ENCODE data around the gene TSPAN4.

The TSPAN4 gene

DNA sequence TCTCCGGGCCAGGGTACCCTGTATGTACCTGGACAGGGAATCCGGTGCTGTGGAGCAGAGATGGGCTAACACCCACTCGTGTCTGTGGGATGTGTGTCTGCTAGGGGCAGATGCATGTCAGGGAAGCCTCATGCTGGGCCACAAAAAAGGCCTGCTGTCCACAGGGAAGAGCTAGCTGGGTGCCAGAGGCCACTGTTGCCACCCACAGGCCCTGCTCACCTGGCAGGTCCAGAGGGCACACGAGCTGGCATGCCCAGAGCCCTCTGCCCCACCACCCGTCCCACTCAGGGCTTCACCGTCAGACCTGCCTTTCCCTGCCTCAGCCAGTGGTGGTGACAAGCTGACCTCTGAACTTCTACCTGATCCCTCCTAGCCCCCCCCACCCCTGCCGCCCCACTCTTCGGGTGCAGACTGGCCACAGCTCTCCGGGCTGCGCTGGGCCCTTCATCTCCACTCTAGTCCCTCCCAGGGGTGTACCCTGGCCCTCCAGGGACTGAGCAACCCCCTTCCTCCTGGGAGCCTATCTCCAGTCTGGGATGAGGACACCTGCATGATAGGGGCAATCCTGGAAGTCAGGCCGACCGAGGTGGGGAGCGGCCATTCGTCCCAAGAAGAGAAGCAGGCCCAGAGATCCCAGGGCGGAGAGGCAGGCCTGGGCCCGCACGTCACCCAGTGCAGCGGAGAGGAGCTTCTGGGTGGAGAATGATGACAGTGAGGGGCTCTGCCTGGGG lies 45.9 kb upstream of the TSPAN4 start (continued):
- peak; percentile 17; the same call in 1 of the 2 replicates for TF ChIP-seq ZBTB48 (tag by site-specific recombination; IDR thresholded peaks at IDR 0.05)
- TF ChIP-seq ZNF629 (tag by site-specific recombination; IDR thresholded peaks at IDR 0.05), result 0 out of 2 replicates have a peak, but pooled peaks have one; percentile 48
- no peak for TF ChIP-seq OVOL3 (tag by site-specific recombination; IDR thresholded peaks at IDR 0.05)
- TF ChIP-seq ZNF548 (tag by site-specific recombination; IDR thresholded peaks at IDR 0.05), result no peak
- no peak for TF ChIP-seq ZNF621 (tag by site-specific recombination; IDR thresholded peaks at IDR 0.05)
- TF ChIP-seq ZNF174 (tag by site-specific recombination; IDR thresholded peaks at IDR 0.05), result no peak
- TF ChIP-seq, protein P1, sequence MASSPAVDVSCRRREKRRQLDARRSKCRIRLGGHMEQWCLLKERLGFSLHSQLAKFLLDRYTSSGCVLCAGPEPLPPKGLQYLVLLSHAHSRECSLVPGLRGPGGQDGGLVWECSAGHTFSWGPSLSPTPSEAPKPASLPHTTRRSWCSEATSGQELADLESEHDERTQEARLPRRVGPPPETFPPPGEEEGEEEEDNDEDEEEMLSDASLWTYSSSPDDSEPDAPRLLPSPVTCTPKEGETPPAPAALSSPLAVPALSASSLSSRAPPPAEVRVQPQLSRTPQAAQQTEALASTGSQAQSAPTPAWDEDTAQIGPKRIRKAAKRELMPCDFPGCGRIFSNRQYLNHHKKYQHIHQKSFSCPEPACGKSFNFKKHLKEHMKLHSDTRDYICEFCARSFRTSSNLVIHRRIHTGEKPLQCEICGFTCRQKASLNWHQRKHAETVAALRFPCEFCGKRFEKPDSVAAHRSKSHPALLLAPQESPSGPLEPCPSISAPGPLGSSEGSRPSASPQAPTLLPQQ (tag by site-specific recombination; IDR thresholded peaks at IDR 0.05), result 0 out of 2 replicates have a peak, but pooled peaks have one; percentile 10
- no peak for TF ChIP-seq ZNF391 (tag by site-specific recombination; IDR thresholded peaks at IDR 0.05; ENCODE audit: borderline replicate concordance, low read depth)
- TF ChIP-seq EGR2 (tag by site-specific recombination; IDR thresholded peaks at IDR 0.05; ENCODE audit: low read depth), result no peak
- TF ChIP-seq ZNF501 (tag by site-specific recombination; IDR thresholded peaks at IDR 0.05), result no peak

DNA sequence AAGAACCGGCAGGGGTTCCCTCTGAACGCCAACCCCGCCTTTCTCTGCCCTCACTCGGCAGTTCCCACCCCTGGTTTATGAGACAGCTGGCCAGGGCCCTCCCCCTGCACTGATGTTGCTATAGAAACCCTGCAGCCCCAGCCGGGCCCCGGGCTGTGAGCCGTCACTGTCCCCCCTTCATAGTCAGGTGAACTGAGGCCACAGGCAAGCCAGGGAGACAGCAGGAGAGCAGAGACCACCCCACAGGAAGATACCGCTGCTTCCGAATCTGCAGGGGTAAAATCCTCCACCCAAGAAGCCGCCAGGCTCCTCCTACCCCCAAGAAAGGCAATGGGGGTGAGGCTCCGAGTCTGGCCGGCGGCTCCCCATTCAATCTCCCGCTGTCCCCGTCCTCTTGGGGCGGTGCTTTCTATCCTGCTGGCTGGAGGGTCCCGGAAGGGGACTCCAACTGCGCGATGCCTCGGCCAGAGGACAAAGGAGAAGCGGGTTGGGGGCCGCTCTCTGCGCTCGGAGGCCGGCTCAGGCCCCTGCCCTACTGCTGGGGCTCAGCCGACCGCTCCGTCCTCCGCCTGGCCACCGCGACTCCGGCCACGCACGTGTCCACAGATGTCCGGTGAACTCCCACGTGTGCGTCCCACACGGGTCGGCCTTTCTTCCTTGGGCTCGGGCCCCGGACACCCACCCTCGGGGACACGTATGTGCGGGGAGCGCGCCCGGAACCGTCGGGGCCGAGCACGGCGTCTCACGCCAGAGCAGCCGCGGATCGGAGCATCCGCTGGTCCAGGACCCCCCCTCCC lies 45.2 kb upstream of the TSPAN4 start:
- Histone ChIP-seq H3K4me1 (ENCODE audit: control insufficient read depth, insufficient read depth, low read length) (peaks cover 6% of the 10 kb centered on the region), H3K27ac (ENCODE audit: extremely low read depth, low read depth, low read length) (peak overlapping the region; percentile 74; the same call in 1 of the 2 replicates), H3K9me3 (ENCODE audit: control insufficient read depth, insufficient read depth, low read depth, low read length) (no peaks in the 10 kb centered on the region), H3K4me3 (ENCODE audit: low read depth, low read length) (peak overlapping the region; percentile 90), H3K36me3 (ENCODE audit: control insufficient read depth in 2 of 2, insufficient read depth in 1 of 2, low read length in 2 of 2) (peaks cover 0 to 58% of the 10 kb centered on the region in 2 experiments; a peak in 1 of 3 replicates)
- POLR2A ChIA-PET, result interaction anchor here (0.5 to 1.8 kb wide), 11 partner anchors 9 to 262 kb away, joined by 3 to 10 read pairs (median 3); partner anchors contain the start of genes HRAS, PNPLA2 and RPLP2
- CTCF ChIA-PET, result interaction anchor here (0.9 kb wide), 1 partner anchor 51 kb away, joined by 3 read pairs; no protein-coding TSS in a partner anchor
- TF ChIP-seq, protein P2, sequence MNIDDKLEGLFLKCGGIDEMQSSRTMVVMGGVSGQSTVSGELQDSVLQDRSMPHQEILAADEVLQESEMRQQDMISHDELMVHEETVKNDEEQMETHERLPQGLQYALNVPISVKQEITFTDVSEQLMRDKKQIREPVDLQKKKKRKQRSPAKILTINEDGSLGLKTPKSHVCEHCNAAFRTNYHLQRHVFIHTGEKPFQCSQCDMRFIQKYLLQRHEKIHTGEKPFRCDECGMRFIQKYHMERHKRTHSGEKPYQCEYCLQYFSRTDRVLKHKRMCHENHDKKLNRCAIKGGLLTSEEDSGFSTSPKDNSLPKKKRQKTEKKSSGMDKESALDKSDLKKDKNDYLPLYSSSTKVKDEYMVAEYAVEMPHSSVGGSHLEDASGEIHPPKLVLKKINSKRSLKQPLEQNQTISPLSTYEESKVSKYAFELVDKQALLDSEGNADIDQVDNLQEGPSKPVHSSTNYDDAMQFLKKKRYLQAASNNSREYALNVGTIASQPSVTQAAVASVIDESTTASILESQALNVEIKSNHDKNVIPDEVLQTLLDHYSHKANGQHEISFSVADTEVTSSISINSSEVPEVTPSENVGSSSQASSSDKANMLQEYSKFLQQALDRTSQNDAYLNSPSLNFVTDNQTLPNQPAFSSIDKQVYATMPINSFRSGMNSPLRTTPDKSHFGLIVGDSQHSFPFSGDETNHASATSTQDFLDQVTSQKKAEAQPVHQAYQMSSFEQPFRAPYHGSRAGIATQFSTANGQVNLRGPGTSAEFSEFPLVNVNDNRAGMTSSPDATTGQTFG (tag by site-specific recombination; IDR thresholded peaks at IDR 0.05; ENCODE audit: borderline replicate concordance), result no peak
- TF ChIP-seq, protein P3, sequence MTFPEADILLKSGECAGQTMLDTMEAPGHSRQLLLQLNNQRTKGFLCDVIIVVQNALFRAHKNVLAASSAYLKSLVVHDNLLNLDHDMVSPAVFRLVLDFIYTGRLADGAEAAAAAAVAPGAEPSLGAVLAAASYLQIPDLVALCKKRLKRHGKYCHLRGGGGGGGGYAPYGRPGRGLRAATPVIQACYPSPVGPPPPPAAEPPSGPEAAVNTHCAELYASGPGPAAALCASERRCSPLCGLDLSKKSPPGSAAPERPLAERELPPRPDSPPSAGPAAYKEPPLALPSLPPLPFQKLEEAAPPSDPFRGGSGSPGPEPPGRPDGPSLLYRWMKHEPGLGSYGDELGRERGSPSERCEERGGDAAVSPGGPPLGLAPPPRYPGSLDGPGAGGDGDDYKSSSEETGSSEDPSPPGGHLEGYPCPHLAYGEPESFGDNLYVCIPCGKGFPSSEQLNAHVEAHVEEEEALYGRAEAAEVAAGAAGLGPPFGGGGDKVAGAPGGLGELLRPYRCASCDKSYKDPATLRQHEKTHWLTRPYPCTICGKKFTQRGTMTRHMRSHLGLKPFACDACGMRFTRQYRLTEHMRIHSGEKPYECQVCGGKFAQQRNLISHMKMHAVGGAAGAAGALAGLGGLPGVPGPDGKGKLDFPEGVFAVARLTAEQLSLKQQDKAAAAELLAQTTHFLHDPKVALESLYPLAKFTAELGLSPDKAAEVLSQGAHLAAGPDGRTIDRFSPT (tag by site-specific recombination; IDR thresholded peaks at IDR 0.05), result no peak
- TF ChIP-seq, protein P4, sequence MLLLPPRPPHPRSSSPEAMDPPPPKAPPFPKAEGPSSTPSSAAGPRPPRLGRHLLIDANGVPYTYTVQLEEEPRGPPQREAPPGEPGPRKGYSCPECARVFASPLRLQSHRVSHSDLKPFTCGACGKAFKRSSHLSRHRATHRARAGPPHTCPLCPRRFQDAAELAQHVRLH (tag by site-specific recombination; IDR thresholded peaks at IDR 0.05), result no peak; the same call in 1 of the 2 replicates
- no peak for TF ChIP-seq ZNF530 (tag by site-specific recombination; IDR thresholded peaks at IDR 0.05; ENCODE audit: low read depth)
- TF ChIP-seq KLF8 (tag by site-specific recombination; IDR thresholded peaks at IDR 0.05), result peak; percentile 11; the same call in 1 of the 2 replicates
- no peak for TF ChIP-seq ZNF37A (tag by site-specific recombination; IDR thresholded peaks at IDR 0.05)
- TF ChIP-seq ZNF768 (tag by site-specific recombination; IDR thresholded peaks at IDR 0.05), result no peak
- TF ChIP-seq MEIS1 (CRISPR knock-in tag; IDR thresholded peaks at IDR 0.05; ENCODE audit: borderline replicate concordance), result no peak
- no peak for TF ChIP-seq ZNF660 (tag by site-specific recombination; IDR thresholded peaks at IDR 0.05)
- TF ChIP-seq SP7 (tag by site-specific recombination; IDR thresholded peaks at IDR 0.05), result 0 out of 2 replicates have a peak, but pooled peaks have one; percentile 16
- no peak for TF ChIP-seq ZNF830 (tag by site-specific recombination; IDR thresholded peaks at IDR 0.05; ENCODE audit: low read depth)
- no peak for TF ChIP-seq ZNF138 (tag by site-specific recombination; IDR thresholded peaks at IDR 0.05; ENCODE audit: borderline replicate concordance)
- TF ChIP-seq, protein P5, sequence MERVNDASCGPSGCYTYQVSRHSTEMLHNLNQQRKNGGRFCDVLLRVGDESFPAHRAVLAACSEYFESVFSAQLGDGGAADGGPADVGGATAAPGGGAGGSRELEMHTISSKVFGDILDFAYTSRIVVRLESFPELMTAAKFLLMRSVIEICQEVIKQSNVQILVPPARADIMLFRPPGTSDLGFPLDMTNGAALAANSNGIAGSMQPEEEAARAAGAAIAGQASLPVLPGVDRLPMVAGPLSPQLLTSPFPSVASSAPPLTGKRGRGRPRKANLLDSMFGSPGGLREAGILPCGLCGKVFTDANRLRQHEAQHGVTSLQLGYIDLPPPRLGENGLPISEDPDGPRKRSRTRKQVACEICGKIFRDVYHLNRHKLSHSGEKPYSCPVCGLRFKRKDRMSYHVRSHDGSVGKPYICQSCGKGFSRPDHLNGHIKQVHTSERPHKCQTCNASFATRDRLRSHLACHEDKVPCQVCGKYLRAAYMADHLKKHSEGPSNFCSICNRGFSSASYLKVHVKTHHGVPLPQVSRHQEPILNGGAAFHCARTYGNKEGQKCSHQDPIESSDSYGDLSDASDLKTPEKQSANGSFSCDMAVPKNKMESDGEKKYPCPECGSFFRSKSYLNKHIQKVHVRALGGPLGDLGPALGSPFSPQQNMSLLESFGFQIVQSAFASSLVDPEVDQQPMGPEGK (tag by site-specific recombination; IDR thresholded peaks at IDR 0.05), result peak; percentile 81
- TF ChIP-seq ZNF239 (tag by site-specific recombination; IDR thresholded peaks at IDR 0.05), result no peak
- no peak for TF ChIP-seq ZNF426 (tag by site-specific recombination; IDR thresholded peaks at IDR 0.05)
- TF ChIP-seq ZSCAN16 (tag by site-specific recombination; IDR thresholded peaks at IDR 0.05), result no peak
- no peak for TF ChIP-seq ZNF670 (tag by site-specific recombination; IDR thresholded peaks at IDR 0.05; ENCODE audit: low read depth)

All from HEK293 (cell line).